Hematopoietic multipotent progenitor cell treated with erythropoietin and hydrocortisone succinate and interleukin-3 and kit ligand, for 15 days (in vitro differentiated cells): ENCODE data around the gene CLPSL2.
A peak's percentile ranks its signal among the peaks of the same experiment; 100 is the strongest.

Source experiments
- DNase-seq: peaks from one replicate; pipeline ENCODE4 v3.0.0-alpha.2; 2015; ENCODE audit warnings: low spot score

CLPSL2 gene

GRCh38 chr6:35787266-35788218 lies 11.1 kb downstream of the CLPSL2 start:
- no peak for DNase-seq

GRCh38 chr6:35788423-35788982 lies 12.1 kb downstream of the CLPSL2 start:
- no peak for DNase-seq

GRCh38 chr6:35790683-35791082 lies 14.3 kb downstream of the CLPSL2 start:
- no peak for DNase-seq

- DNase-seq: no peak
These were observed 18.4 kb downstream of the CLPSL2 start for GRCh38 chr6:35794536-35795452.

- no peak for DNase-seq
These were observed 19.2 kb downstream of the CLPSL2 start for GRCh38 chr6:35795453-35796071.

- no peak for DNase-seq
These were observed 19.8 kb downstream of the CLPSL2 start for GRCh38 chr6:35796236-35796635.

- no peak for DNase-seq
These were observed 21.6 kb downstream of the CLPSL2 start for GRCh38 chr6:35797837-35798526.

GRCh38 chr6:35798706-35799105 lies 22.3 kb downstream of the CLPSL2 start:
- DNase-seq: no peak

GRCh38 chr6:35801148-35801547 lies 24.8 kb downstream of the CLPSL2 start:
- no peak for DNase-seq

- peak; percentile 28 for DNase-seq
These were observed 28.8 kb downstream of the CLPSL2 start, which contains the start of gene LHFPL5 for GRCh38 chr6:35804996-35805736. Gene LHFPL5 (plus strand): TSS chr6:35805352. CDS start chr6:35805671, 319 bp downstream.

GRCh38 chr6:35808688-35809087 lies 32.3 kb downstream of the CLPSL2 start:
- DNase-seq: no peak

- no peak for DNase-seq
These were observed 33.4 kb downstream of the CLPSL2 start for GRCh38 chr6:35809809-35810208.

GRCh38 chr6:35810971-35811698 lies 34.7 kb downstream of the CLPSL2 start:
- DNase-seq: no peak

- DNase-seq: no peak
These were observed 35.2 kb downstream of the CLPSL2 start for GRCh38 chr6:35811699-35811995.

GRCh38 chr6:35817515-35817914 lies 41.1 kb downstream of the CLPSL2 start:
- no peak for DNase-seq

GRCh38 chr6:35823601-35824000 lies 47.2 kb downstream of the CLPSL2 start:
- no peak for DNase-seq

- DNase-seq: no peak
These were observed 48.3 kb downstream of the CLPSL2 start for GRCh38 chr6:35824552-35825192.
